DMS53 treated with DMSO at 0.1 percent for 48 hours (cell line): ENCODE measurements around the gene GMDS.

Experiments used
- DNase-seq: peaks from one replicate; lab custom pipeline; 2025; ENCODE audit not compliant: unreplicated experiment; lab: John Stamatoyannopoulos, UW

The GMDS gene

GRCh38 chr6:2044192-2044591 lies 201.2 kb downstream of the GMDS start:
- no peak for DNase-seq

- DNase-seq: no peak
Observed at GRCh38 chr6:2042956-2043648, 202.3 kb downstream of the GMDS start.

GRCh38 chr6:2038092-2038491 lies 207.3 kb downstream of the GMDS start:
- DNase-seq: no peak

GRCh38 chr6:2037237-2037926 lies 208.0 kb downstream of the GMDS start:
- DNase-seq: no peak

- DNase-seq: no peak
Observed at GRCh38 chr6:2036710-2037023, 208.7 kb downstream of the GMDS start.

- DNase-seq: no peak
Observed at GRCh38 chr6:2035826-2036709, 209.3 kb downstream of the GMDS start.

GRCh38 chr6:2035046-2035445 lies 210.4 kb downstream of the GMDS start:
- DNase-seq: peak; percentile 52

GRCh38 chr6:2034256-2034655 lies 211.1 kb downstream of the GMDS start:
- DNase-seq: no peak

- DNase-seq: no peak
Observed at GRCh38 chr6:2033544-2033943, 211.9 kb downstream of the GMDS start.

- DNase-seq: peak; percentile 88
Observed at GRCh38 chr6:2030682-2031244, 214.6 kb downstream of the GMDS start.

GRCh38 chr6:2029952-2030351 lies 215.5 kb downstream of the GMDS start:
- no peak for DNase-seq

- no peak for DNase-seq
Observed at GRCh38 chr6:2029130-2029794, 216.1 kb downstream of the GMDS start.

- no peak for DNase-seq
Observed at GRCh38 chr6:2028457-2029038, 216.9 kb downstream of the GMDS start.

GRCh38 chr6:2026133-2026532 lies 219.3 kb downstream of the GMDS start:
- DNase-seq: no peak

GRCh38 chr6:2021713-2022125 lies 223.7 kb downstream of the GMDS start:
- no peak for DNase-seq

GRCh38 chr6:2020909-2021308 lies 224.5 kb downstream of the GMDS start:
- no peak for DNase-seq

- no peak for DNase-seq
Observed at GRCh38 chr6:2019051-2019450, 226.4 kb downstream of the GMDS start.

- DNase-seq: no peak
Observed at GRCh38 chr6:2016040-2016439, 229.4 kb downstream of the GMDS start.

GRCh38 chr6:2008383-2008976 lies 236.9 kb downstream of the GMDS start:
- DNase-seq: no peak

- DNase-seq: no peak
Observed at GRCh38 chr6:2007165-2007564, 238.2 kb downstream of the GMDS start.
